ENCODE measurements around the gene PHF24.

DNA sequence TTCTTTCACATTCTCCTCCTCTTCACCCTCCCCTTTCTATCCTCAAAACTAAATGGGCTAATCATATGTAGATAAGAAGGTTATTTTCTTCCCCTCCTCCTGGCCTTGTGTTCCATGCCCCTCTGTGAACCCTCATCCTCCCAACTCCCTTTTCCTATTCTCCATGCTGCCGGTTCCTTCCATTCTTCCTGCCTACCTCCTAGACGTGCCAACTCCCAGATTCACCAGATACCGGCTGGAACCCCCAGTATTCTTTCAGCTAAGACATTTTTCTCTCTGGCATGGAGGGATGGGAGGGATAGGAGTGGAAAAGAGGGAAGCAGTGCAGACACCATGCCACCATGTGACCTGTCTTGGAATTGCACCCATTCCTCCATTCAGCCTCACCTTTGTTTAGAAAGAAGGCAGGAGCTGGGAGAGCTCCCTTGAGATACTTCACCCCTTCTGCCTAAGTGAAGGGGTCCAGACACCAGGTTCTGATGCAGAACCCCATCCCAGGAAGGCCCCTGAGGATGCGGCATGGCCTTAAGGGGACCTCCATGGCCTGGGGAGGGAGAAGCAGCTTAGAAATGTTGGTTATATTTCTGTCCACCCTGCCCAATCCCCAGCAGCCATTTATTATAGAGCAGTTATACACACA is 36.3 kb downstream of the PHF24 start:
- no peak for TF ChIP-seq FOXK2 (IDR thresholded peaks at IDR 0.05)
- no peak for TF ChIP-seq HDGF (IDR thresholded peaks at IDR 0.05; ENCODE audit: borderline replicate concordance)
- no peak for TF ChIP-seq SP1 (IDR thresholded peaks at IDR 0.05)
- TF ChIP-seq, protein P1, sequence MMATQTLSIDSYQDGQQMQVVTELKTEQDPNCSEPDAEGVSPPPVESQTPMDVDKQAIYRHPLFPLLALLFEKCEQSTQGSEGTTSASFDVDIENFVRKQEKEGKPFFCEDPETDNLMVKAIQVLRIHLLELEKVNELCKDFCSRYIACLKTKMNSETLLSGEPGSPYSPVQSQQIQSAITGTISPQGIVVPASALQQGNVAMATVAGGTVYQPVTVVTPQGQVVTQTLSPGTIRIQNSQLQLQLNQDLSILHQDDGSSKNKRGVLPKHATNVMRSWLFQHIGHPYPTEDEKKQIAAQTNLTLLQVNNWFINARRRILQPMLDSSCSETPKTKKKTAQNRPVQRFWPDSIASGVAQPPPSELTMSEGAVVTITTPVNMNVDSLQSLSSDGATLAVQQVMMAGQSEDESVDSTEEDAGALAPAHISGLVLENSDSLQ (IDR thresholded peaks at IDR 0.05), result no peak
- TF ChIP-seq ELF4 (IDR thresholded peaks at IDR 0.05), result no peak
- TF ChIP-seq FOXA1 (IDR thresholded peaks at IDR 0.05), result no peak
- TF ChIP-seq SUZ12 (IDR thresholded peaks at IDR 0.05), result no peak
- TF ChIP-seq FOXM1 (IDR thresholded peaks at IDR 0.05; ENCODE audit: borderline replicate concordance), result no peak
- no peak for TF ChIP-seq L3MBTL2 (conservative IDR thresholded peaks at IDR 0.05)
- no peak for TF ChIP-seq BHLHE40 (IDR thresholded peaks at IDR 0.05; ENCODE audit: borderline replicate concordance)
- TF ChIP-seq ARNT (IDR thresholded peaks at IDR 0.05), result no peak
